GM19351 (cell line): ENCODE results near the gene CRIM1.

Experiments used
- ATAC-seq: cut with Tn5 transposase; IDR thresholded peaks from one replicate; pipeline ENCODE4 v1.9.1; 2021; ENCODE audit warnings: mild to moderate bottlenecking, moderate library complexity; ENCODE audit not compliant: unreplicated experiment

The CRIM1 gene

DNA sequence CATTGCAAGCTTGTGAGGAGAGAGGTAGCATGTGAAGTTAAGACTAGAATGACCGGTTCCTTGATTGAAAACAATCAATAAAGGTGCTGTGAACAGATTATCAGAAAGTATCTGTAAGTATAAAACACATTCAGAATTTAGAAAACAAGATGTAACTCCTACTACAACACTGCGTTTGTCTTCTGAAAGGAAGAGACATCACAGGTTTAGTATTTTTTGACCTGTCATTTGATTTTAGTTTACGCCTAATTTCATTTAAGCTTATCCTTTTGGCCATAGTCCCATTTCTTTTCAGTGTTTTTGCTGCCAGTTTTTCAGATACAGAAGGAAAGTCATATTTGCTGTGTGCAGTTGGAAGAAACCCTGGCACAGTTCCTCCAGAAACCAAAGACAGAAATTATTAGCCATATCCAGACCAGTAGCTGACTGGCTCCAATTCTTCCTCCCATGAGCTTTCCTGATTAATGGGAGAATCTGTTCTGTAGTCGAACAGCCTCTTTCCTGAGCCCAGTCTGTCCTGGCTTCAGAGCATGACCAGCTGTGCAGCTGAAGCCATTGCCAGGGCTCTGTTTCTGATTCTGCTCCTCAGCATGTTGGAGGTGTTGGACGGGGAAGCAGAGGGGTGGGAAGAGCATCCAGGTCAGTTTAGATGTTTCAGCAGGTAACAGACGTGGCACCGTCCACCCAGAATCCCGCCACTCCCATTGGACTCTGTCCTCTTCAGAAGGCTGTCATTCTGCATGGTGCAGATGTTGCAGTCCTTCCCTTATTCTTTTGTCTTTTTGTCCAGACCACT is 61.0 kb downstream of the CRIM1 start:
- no peak for ATAC-seq

- no peak for ATAC-seq
Observed at GRCh38 chr2:36420569-36421181, 65.1 kb downstream of the CRIM1 start.

DNA sequence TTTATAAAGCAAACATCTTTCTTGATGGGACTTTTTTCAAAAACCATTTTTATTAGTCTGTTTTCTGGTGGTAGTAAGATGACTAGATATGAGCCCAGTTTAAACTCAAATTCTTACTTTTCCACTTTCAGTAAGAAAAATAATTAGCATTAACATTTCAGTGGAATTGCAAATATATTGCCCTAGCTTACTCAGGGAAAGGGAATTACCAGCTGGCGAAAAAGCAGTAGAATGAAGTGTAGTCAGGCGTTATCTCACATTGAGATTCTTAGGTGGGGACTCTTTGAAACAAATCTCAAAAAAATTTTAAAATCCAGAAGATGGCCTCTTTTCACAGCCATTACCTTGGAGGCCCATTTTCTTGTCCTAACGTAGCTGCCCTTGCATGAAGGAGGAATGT is 65.8 kb downstream of the CRIM1 start:
- no peak for ATAC-seq

DNA sequence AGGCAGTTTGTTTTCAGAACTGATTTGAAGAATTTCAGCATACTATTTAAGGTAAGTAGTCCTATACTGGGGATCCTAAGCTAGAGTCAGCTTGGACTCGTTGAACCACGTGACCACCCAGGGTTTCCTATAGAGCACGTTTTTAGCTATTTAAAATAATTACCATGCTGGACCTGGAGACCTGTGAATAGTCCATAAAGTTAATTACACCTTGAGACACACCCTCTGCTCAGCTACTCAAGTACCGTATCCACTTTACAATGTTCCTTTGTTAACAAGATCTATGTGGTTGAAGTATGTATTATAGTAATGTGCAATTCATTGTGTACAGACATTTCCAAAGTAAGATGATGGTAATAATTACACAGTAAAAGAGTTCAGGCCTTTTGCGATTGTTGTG is 67.6 kb downstream of the CRIM1 start:
- ATAC-seq: no peak

DNA sequence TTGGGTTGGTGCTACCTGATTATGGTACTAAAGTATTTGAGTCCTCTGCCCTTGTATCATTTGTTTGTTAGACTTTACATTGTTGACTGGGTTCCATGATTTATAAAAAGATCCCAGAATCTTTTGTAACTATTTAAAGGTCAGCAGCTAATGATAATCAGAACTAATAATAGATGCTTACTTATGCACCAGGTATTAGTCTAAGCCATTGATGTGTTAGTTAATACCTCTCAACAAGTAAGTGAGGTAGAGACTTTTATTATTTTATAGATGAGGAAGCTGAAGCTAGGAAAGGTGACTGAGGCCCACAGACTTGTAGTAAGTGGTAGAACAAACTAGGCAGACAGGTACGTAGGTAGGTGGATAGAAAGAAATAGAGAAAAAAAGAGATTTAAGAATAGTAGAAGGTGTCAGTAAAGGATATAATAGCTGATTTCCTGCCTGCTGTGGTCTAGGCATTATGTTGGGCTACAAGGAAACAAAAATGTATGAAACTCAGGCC is 68.1 kb downstream of the CRIM1 start:
- ATAC-seq: no peak

- no peak for ATAC-seq
Observed at GRCh38 chr2:36425608-36426355, 70.2 kb downstream of the CRIM1 start.

GRCh38 chr2:36427790-36428243 is 72.2 kb downstream of the CRIM1 start:
- no peak for ATAC-seq

- ATAC-seq: no peak
Observed at GRCh38 chr2:36430549-36430948, 75.0 kb downstream of the CRIM1 start.

DNA sequence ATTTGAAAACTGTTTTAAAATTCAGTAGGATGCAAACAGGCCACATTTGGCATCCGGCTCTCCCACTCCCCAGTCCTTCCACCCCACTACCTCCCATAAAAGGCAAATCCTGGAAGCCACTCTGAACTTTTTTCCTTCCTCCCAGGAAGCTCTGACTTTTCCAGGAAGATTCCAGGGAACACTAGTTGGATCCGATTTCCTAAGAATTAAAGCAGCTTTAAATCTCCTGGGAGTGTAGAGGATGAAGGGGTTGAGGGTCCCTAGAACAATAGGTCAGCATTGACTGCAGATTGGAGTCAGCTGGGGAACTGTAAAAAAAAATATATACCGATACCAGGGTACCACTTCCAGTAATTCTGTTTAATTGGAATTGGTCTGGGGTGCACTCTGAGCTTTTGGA is 76.9 kb downstream of the CRIM1 start:
- ATAC-seq: no peak

DNA sequence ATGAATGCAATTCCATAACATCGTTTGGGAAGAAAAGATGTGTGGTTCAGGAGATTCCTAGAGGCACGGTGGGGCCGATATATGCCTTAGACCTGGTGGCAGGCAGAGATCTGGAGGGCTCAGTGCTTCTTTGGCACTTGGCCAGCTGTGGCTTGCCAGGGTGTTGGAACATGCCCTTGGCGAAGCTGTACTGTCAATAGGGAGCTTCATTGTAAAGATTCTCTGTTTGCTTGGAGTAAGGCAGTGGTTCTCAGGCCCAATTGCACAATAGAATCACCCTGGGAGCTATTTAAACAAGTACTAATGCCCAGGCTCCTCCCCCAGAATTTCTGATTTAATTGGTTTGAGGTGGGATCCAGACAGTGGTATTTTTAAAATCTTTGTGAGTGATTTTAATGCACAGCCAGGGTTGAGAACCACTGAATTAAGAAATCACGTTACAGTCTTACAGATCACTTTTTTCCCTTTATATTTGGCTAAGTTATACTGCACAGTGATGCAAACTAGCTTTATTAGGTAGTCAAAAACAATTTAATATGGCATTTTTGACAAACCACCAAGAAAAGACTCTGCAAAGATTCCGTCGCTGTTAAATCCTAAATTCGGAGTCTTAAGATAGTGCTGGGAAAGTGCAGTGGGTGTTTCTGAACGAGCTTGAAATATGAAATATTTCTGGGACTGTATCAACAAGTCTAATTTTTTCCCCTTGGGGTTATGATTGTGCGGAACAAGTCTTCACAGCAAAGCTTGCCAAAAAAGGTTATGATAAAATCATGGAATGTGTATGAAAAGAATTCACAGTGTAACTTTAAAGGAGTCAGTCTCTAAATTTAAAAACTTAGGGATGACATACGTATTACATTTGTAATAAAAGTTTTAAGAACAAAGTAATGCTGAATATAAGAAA is 78.0 kb downstream of the CRIM1 start:
- no peak for ATAC-seq

DNA sequence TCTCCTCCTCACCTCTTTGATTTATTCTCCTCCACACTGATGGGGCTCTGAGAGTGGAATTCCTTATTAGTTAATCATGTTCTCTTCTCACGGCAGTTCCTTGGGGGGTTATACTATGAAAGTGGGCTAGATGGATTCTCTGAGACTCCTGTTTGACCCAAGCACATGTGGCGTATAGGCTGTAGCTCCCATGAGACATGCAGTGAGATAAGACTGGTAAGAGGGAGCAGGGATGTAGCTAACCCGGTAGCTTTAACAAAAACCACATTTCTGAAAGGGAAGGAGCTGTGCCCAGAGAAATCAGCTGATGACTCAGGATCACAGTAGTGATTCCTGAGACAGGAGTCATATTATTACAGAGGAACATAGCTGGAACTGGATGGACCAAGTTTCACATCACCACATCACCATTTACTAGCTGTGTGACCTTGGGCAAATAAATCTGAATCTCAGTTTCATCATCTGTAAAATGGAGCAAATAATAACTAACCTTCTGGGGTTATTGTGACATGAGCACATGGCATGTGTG is 82.9 kb downstream of the CRIM1 start:
- no peak for ATAC-seq

- no peak for ATAC-seq
Observed at GRCh38 chr2:36439084-36439483, 83.5 kb downstream of the CRIM1 start.

GRCh38 chr2:36441065-36441625 is 85.6 kb downstream of the CRIM1 start:
- ATAC-seq: no peak

- ATAC-seq: no peak
Observed at GRCh38 chr2:36441816-36442215, 86.2 kb downstream of the CRIM1 start.

- ATAC-seq: no peak
Observed at GRCh38 chr2:36444216-36444936, 88.8 kb downstream of the CRIM1 start.

DNA sequence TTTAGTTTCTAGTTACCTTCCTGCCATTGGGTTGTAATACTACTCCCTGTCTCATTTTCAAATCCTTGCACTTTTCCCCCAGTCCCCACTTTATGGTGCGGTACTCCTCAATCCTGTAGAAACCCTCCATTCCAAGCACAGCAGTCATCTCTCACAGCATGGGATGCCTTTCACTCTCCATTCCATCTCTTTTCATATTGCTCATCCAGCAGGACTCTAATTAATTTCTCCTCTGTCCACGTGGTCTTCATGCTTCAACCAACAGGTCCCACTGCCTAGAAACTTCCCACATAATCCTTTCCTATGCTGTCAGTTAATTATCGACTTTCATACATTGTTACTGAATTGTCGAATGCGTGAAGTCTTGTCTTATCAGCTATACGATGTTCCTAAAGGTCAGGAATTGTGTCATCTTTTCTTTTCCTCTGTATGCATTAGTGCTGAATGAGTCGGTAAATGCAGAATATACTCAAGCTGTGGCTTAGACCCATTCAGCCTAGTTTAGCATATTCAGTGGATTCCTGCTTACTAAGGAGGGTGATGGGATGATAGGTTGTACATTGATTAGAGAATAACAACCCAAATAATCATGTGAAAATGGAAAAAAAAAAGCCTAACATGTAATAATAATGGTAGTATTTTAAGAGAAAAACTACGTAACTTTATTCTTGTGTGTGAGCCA is 89.7 kb downstream of the CRIM1 start:
- no peak for ATAC-seq

DNA sequence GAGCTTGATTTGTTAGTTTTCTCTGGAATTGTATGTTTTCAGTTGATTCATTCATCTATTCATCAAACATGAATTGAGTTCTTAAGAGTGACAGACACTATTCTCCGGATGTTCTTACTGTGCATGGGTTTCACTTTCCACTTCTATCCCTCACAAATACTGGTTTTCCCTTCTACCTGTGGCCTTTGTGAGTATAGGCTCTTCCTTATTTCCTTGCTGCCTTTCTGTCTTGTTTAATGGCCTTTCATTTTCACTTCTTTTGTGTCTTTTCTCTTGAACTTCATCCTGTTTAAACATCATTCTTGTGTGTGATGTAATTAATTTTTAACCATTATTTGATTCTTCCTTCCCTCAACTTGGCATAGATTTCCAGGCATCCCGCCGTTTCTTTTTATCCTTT is 90.7 kb downstream of the CRIM1 start:
- no peak for ATAC-seq

DNA sequence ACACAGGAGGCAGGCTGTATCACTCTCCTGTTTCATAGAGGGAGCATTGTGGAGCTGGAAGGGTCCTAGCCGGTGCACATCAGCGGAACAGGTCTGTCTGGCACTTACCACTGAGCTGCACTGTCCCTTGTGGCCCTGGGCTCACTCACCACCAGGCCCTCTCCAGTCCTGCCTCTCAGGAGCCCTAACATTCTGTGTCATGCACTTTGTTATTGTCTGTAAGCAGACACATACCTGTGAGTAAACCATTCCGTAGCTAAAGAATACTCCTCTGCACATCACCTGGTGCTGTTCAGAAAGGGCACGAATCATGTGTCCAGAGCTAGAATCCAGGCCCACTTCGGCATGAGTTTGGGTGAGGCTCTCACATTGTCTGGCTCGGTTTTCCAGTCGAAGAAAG is 93.6 kb downstream of the CRIM1 start:
- no peak for ATAC-seq

DNA sequence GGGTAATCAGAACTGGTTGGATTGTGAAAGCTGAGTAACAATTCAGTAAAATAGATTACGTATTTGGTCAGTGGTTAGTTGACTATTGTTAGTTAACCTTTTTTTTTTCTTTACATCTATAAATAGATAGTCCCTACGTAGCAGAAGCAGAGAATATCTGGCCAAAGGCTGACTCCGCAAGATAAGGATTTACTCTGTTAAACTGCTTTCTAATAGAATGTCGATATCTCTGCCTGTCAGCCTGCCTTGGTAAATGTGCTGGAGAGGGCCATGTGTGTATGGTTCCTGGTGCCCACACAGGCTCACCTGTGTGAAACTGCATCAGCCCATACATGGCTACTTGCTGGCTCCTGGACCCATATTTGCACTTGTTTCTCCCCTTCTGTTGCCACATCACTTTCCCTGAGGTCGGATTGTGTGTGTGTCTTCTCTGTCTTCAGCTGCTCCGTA is 94.4 kb downstream of the CRIM1 start:
- ATAC-seq: no peak
